ENCODE results near the gene TADA1. TPM values are rescaled to one million over a fixed set of nuclear protein-coding genes. Genes with fewer than 3 reads are reported as not detected.

Gene TADA1
- total RNA-seq, 3 donors from 2014 or later, result 19.3 to 20.2 (median 19.7) TPM

DNA sequence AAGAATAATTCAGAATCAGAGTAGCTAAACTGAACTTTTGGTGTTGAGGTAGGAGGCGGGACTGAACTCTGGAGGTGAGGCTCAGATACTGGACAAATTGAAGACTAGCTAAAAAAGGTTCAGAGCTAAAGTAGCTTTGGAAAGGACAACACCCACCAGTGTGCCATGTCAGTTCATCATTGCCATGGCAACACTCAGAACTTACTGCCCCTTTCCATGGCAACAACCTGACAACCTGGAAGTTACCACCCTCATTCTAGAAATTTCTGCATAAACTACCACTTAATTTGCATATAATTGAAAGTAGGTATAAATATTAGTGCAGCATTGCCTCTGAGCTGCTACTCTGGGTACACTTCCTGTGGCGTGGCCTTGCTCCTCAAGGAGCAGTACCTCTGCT lies 67.1 kb downstream of the TADA1 start:
- H3K27me3 Mint-ChIP-seq (ENCODE audit: low read depth), result peaks cover 9% of the 10 kb centered on the region
- H3K4me1 Mint-ChIP-seq (ENCODE audit: low read depth), result no peaks in the 10 kb centered on the region
- no peaks in the 10 kb centered on the region for H3K36me3 Mint-ChIP-seq (ENCODE audit: insufficient read depth)
- H3K9me3 Mint-ChIP-seq, result no peaks in the 10 kb centered on the region
- ATAC-seq (no peak), DNase-seq (no peak)
- no peak overlapping the region for H3K4me3 Mint-ChIP-seq

Other genes starting within 250 kb of the TADA1 start
- 10 to 100 TPM; 71.7 to 74.6 (median 71.8) TPM for gene POGK, start 36.8 kb downstream of the TADA1 start, total RNA-seq
- gene ILDR2, start 99.3 kb upstream of the TADA1 start, total RNA-seq, result 1 to 10 TPM; 3.8 to 6.2 (median 4.8) TPM
- gene MAEL, start 113.0 kb upstream of the TADA1 start, total RNA-seq, result under 1 TPM in 1 of 3 donors, not detected in 2; 0.18 TPM
- under 1 TPM; 0.16 to 0.45 (median 0.20) TPM for gene GPA33, start 214.1 kb upstream of the TADA1 start, total RNA-seq
- gene STYXL2, start 217.8 kb upstream of the TADA1 start, total RNA-seq, result not detected

Data from activated T-cell treated with anti-CD3 and anti-CD28 coated beads, Interleukin-2, amount 50 U/mL, for 4 hours (primary cell).